ENCODE measurements around the gene KCNJ12. TPM values are rescaled to one million over a fixed set of nuclear protein-coding genes. Genes with fewer than 3 reads are reported as not detected.
A peak's percentile ranks its signal among the peaks of the same experiment; 100 is the strongest.
"Not testable (repeated sequence)": the region's sequence is repeated elsewhere in the genome, so short reads cannot be mapped to it uniquely, and the experiment has no call there.

The KCNJ12 gene
- total and polyA plus RNA-seq, 2 of the 4 experiments (the other 2 are of a cell fraction): under 0.01 to 0.10 TPM

- H4K5ac ChIP-seq (ENCODE audit: low read depth, low read length); CTCF ChIA-PET: not testable (repeated sequence)
These were observed 26.7 kb upstream of the KCNJ12 start for GRCh38 chr17:21349358-21350050.

GRCh38 chr17:21350495-21350894, 25.7 kb upstream of the KCNJ12 start:
- H2AK5ac ChIP-seq (ENCODE audit: low read depth, low read length); POLR2A ChIA-PET (ENCODE audit: unreplicated experiment); H2BK20ac ChIP-seq (ENCODE audit: low read depth, low read length); BruUV-seq (replicated peaks); H4K8ac ChIP-seq (ENCODE audit: low read depth in 2 of 2, low read length in 2 of 2); in situ Hi-C loops (cut with MboI; ENCODE audit: low sequenced_read_pairs); H3K4ac ChIP-seq (ENCODE audit: low read depth, low read length); H3K27me3 ChIP-seq (ENCODE audit: control insufficient read depth, insufficient read depth, low read length); H3K18ac ChIP-seq (ENCODE audit: low read depth, low read length); H3K14ac ChIP-seq (replicated peaks; ENCODE audit: low read depth, low read length); H3K9me3 ChIP-seq (ENCODE audit: control insufficient read depth, insufficient read depth, low read length); H2AFZ ChIP-seq (replicated peaks; ENCODE audit: low read length, poor library complexity); H4K20me1 ChIP-seq (ENCODE audit: insufficient read depth, low read length); H3K9me1 ChIP-seq (ENCODE audit: insufficient read depth, low read length); H2BK120ac ChIP-seq (ENCODE audit: low read depth, low read length); ATAC-seq (ENCODE audit: low read depth); H3K4me2 ChIP-seq (ENCODE audit: low read depth, low read length); DNase-seq; CTCF ChIA-PET; H2BK15ac ChIP-seq (ENCODE audit: low read depth, low read length); H3K4me3 ChIP-seq (ENCODE audit: insufficient read depth, low read depth, low read length); H4K5ac ChIP-seq (ENCODE audit: low read depth, low read length); H4K91ac ChIP-seq (ENCODE audit: insufficient read depth, low read depth, low read length); H3K27ac ChIP-seq (ENCODE audit: insufficient read depth, low read length); dilution Hi-C loops (cut with HindIII; ENCODE audit: low sequenced_read_pairs, unreplicated experiment); H3K23ac ChIP-seq (ENCODE audit: low read depth, low read length); H3K79me1 ChIP-seq (ENCODE audit: low read depth in 1 of 2, low read length in 2 of 2); H3K36me3 ChIP-seq (ENCODE audit: control insufficient read depth, insufficient read depth, low read length); intact Hi-C loops (cut with micrococcal nuclease); H3K9ac ChIP-seq (ENCODE audit: low read depth, low read length); H3K4me1 ChIP-seq (ENCODE audit: control insufficient read depth, insufficient read depth, low read length); H2AK9ac ChIP-seq (replicated peaks; ENCODE audit: low read depth, low read length, poor library complexity); H2BK5ac ChIP-seq (ENCODE audit: low read depth, low read length, poor library complexity, severe bottlenecking); H3K56ac ChIP-seq (ENCODE audit: extremely low read depth, insufficient read depth, low read length): not testable (repeated sequence)
- WGBS, 2 experiments (ENCODE audit: extremely low coverage in 2 of 2, insufficient read length in 1 of 2): no CpG with 5 or more reads among the region's 19 CpGs

More at GRCh38 chr17:21349358-21350050, 26.7 kb upstream of the KCNJ12 start:
- H3K56ac ChIP-seq (ENCODE audit: extremely low read depth, insufficient read depth, low read length); H2AK5ac ChIP-seq (ENCODE audit: low read depth, low read length); H3K18ac ChIP-seq (ENCODE audit: low read depth, low read length); H2BK20ac ChIP-seq (ENCODE audit: low read depth, low read length); H3K4me3 ChIP-seq (ENCODE audit: insufficient read depth, low read depth, low read length); H3K9ac ChIP-seq (ENCODE audit: low read depth, low read length); H3K4me2 ChIP-seq (ENCODE audit: low read depth, low read length); H2BK15ac ChIP-seq (ENCODE audit: low read depth, low read length); H3K23ac ChIP-seq (ENCODE audit: low read depth, low read length); H2BK5ac ChIP-seq (ENCODE audit: low read depth, low read length, poor library complexity, severe bottlenecking); H3K79me1 ChIP-seq (ENCODE audit: low read depth in 1 of 2, low read length in 2 of 2); H2AFZ ChIP-seq (replicated peaks; ENCODE audit: low read length, poor library complexity); H4K8ac ChIP-seq (ENCODE audit: low read depth in 2 of 2, low read length in 2 of 2); POLR2A ChIA-PET (ENCODE audit: unreplicated experiment); H3K14ac ChIP-seq (replicated peaks; ENCODE audit: low read depth, low read length); BruUV-seq (replicated peaks); H4K91ac ChIP-seq (ENCODE audit: insufficient read depth, low read depth, low read length); intact Hi-C loops (cut with micrococcal nuclease); H4K20me1 ChIP-seq (ENCODE audit: insufficient read depth, low read length); H3K9me1 ChIP-seq (ENCODE audit: insufficient read depth, low read length); dilution Hi-C loops (cut with HindIII; ENCODE audit: low sequenced_read_pairs, unreplicated experiment); H3K4ac ChIP-seq (ENCODE audit: low read depth, low read length); in situ Hi-C loops (cut with MboI; ENCODE audit: low sequenced_read_pairs); H3K27me3 ChIP-seq (ENCODE audit: control insufficient read depth, insufficient read depth, low read length); H3K36me3 ChIP-seq (ENCODE audit: control insufficient read depth, insufficient read depth, low read length); H2AK9ac ChIP-seq (replicated peaks; ENCODE audit: low read depth, low read length, poor library complexity); H3K27ac ChIP-seq (ENCODE audit: insufficient read depth, low read length); H3K9me3 ChIP-seq (ENCODE audit: control insufficient read depth, insufficient read depth, low read length); H3K4me1 ChIP-seq (ENCODE audit: control insufficient read depth, insufficient read depth, low read length); H2BK120ac ChIP-seq (ENCODE audit: low read depth, low read length): not testable (repeated sequence)
- WGBS, 2 experiments (ENCODE audit: extremely low coverage in 2 of 2, insufficient read length in 1 of 2): no CpG with 5 or more reads among the region's 6 CpGs
- ATAC-seq (ENCODE audit: low read depth) (peak; percentile 59), DNase-seq (peak; percentile 19)
